GM19240 (cell line): ENCODE data around the gene MAGT1.
"Not testable (repeated sequence)": the region's sequence is repeated elsewhere in the genome, so short reads cannot be mapped to it uniquely, and the experiment has no call there.

Experiments
- DNase-seq: peaks from one replicate; pipeline ENCODE4 v3.0.0; 2011; ENCODE audit warnings: low spot score; ENCODE audit not compliant: insufficient read length

The MAGT1 gene

GRCh38 chrX:77894921-77895886, at the start of gene MAGT1:
TSS of gene MAGT1 (minus strand) at chrX:77895435. CDS start at chrX:77895410, 25 bp downstream.
- DNase-seq: peak; percentile 30

GRCh38 chrX:77945031-77945430, 49.8 kb upstream of the MAGT1 start:
- DNase-seq: not testable (repeated sequence)

DNA sequence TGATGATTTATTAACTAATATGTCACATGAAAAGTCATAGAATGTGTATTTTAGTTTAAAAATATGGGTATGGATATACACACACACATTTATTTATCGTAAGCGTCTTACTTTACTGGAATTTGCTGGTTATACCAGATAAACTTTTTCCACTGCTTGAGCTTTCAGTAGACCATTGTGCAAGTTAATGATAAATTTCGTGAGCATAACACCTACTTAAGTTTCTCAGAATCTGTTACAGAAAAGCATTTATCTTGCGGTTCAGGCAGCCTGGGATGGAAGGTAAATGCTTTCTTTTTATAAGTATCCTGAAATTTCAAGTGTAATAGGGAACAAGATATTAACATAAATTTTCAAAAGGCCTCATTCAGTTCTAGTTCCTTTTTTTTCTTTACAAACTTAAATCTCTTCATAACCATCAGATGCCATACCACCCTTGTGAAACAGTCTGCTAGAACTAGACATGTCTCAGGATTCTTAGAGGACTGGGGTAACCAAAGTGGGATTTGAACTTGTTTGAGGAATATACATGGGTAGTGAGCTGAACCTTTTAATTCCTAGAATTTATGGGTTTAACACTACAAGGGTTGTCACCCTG, 42.9 kb upstream of the MAGT1 start:
- DNase-seq: no peak

GRCh38 chrX:77937291-77937690, 42.1 kb upstream of the MAGT1 start:
- DNase-seq: no peak

DNA sequence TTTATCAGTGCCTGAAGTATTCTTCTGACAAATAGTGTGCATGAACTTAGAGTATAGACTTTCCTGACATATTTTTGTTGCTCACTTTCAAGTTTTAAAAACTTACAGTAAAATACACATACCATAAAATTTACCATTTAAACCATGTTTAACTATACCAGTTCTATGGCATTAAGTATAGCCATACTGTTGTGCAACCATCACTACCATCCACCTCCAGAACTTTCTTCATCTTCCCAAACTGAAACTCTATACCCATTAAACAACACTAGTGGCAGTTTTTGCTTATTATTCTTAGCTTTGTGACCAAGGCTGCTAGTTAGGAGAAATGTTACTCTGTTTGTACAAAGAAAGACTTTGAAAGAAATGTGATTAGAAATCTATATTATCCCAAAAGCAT, 41.1 kb upstream of the MAGT1 start:
- DNase-seq: no peak

- DNase-seq: no peak
These were observed 40.7 kb upstream of the MAGT1 start for GRCh38 chrX:77935886-77936285.

DNA sequence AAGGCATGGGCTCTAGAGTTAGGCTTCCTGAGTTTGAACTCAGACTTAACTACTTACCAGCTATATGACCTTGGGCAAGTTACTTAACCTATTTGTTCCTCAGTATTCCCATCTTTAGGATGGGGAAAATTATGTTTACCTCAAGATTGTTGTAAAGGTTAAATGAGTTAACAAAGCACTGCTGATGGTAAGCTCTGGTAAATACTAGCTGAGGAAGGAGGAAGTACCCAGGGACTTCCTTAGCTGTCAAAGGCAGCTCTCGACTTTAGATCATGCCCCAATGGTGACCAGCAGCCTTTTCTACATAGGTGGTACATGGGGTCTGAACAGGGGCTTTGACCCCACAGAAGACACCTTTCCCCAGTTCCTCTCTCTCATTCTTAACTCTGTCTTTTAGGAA, 35.3 kb upstream of the MAGT1 start:
- no peak for DNase-seq

- no peak for DNase-seq
These were observed 30.5 kb upstream of the MAGT1 start for GRCh38 chrX:77925764-77926163.

DNA sequence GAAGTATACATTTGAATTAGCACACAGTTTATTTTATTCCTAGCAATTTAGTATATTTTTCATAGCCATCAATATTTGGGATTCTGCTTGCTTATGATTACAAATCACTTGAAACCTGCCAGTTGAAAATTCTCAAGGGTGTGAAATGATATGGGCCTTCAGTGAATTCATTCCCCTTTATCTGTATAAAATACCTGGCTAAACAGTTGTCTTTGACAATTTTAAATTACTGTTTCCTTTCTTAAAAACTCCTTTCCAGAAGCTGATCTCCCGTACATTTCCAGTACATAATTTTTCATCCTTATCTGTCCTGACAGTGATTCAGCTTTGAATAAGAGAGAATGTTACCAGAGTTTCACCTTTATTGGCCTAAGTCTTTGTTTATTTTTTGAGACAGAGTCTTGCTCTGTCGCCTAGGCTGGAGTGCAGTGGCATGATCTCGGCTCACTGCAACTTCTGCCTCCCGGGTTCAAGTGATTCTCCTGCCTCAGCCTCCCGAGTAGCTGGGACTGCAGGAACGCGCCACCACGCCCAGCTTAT, 29.2 kb upstream of the MAGT1 start:
- no peak for DNase-seq

GRCh38 chrX:77922787-77923186, 27.6 kb upstream of the MAGT1 start:
- DNase-seq: no peak

- not testable (repeated sequence) for DNase-seq
These were observed 24.1 kb upstream of the MAGT1 start for GRCh38 chrX:77919370-77919769.

GRCh38 chrX:77918568-77918967, 23.3 kb upstream of the MAGT1 start:
- no peak for DNase-seq

- no peak for DNase-seq
These were observed 22.2 kb upstream of the MAGT1 start for GRCh38 chrX:77917294-77917933.

DNA sequence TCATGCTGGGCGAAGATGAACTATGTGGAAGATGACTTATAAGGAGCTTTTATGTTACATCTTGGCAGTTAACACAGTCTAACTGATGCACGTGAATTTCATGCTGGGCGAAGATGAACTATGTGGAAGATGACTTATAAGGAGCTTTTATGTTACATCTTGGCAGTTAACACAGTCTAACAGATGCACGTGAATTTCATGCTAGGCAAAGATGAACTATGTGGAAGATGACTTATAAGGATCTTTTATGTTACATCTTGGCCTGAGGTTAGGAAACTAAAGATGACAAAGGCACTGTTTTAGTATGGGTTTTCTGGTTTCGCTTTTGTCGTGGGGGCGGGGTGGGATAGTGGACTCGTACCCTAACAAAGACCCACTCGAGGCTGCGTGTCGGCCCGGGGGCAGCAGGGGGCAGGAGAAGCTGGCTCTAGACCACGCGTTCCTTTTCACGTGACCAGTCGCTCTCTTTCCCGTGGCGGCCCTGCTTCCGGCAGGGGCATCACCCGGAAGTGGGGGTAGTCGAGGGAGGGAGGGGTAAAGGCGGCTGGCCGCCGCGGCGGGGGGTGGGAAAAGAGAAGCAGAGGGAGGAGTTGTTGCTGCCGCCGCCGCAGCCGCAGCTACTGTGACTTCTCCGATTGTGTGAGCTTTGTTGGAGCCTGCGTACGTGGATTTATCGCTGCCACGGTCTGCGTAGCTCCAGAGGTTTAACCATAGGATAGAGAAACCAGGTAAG, 15.0 kb upstream of the MAGT1 start, which contains the start of gene ATP7A:
TSS of gene ATP7A (plus strand) at position 586 of the 733 bp plus-strand sequence. CDS start 60,949 bp downstream, outside the sequence.
- peak; percentile 63 for DNase-seq

DNA sequence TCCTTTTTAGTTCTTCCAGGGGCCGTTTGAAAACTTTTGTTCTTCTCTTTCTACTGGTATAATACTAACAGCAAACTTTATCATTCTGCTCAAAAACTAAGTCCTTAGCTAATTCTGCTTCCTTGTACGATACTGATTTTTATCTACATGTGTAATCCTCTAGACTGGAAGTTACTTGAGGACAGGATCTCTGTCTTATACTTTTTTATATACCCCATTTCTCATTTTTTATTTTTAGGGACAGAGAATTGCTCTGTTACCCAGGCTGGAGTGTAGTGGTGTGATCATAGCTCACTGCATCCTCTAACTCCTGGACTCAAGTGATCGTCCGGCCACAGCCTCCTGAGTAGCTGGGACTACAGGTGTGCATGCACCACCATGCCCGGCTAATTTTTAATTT, 6.3 kb upstream of the MAGT1 start:
- no peak for DNase-seq

DNA sequence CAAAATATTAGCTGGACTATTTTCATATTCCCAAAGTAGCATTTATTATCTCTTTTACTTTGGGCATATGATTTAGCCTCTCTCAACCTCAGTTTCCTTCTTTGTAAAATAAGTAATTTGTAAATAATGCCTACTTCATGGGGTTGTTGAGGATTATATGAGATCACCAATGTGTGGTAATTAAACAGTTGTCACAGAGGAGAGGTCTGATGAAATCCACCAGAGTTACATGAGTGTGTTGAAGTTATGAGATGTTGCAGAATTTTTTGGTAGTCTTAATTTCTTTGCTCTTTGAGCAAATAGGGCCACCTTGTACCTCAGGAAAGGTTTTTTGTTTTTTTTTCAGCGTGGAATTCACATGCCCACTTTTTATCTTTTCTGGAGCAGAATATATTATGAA, 5.5 kb upstream of the MAGT1 start:
- no peak for DNase-seq

GRCh38 chrX:77899081-77899828, 4.0 kb upstream of the MAGT1 start, which contains the start of gene COX7B:
TSS of gene COX7B (plus strand) at chrX:77899468. CDS start at chrX:77899554, 86 bp downstream.
- no peak for DNase-seq

GRCh38 chrX:77893713-77894112, 1.5 kb downstream of the MAGT1 start:
- DNase-seq: no peak

GRCh38 chrX:77892887-77893286, 2.3 kb downstream of the MAGT1 start:
- DNase-seq: no peak

GRCh38 chrX:77881418-77881817, 13.8 kb downstream of the MAGT1 start:
- DNase-seq: not testable (repeated sequence)
